PFSK-1 (cell line): Measurements from ENCODE around the gene CCER1.

Experiments used
- POLR2AphosphoS5 ChIP-seq: IDR thresholded peaks from 2 replicates; pipeline ENCODE4 v1.6.1; 2012; ENCODE audit warnings: low read depth, mild to moderate bottlenecking, control low read depth, low read length, moderate library complexity
- SIN3A ChIP-seq: IDR thresholded peaks from 2 replicates; pipeline ENCODE4 v1.6.1; 2012; ENCODE audit warnings: mild to moderate bottlenecking, low read length, moderate library complexity, borderline replicate concordance; ENCODE audit not compliant: insufficient read depth
- TAF1 ChIP-seq: IDR thresholded peaks from 2 replicates; pipeline ENCODE4 v1.6.1; 2012; ENCODE audit warnings: low read length, control low read depth, borderline replicate concordance; ENCODE audit not compliant: insufficient read depth

- no peak for TF ChIP-seq POLR2AphosphoS5
- TF ChIP-seq SIN3A: no peak
- TF ChIP-seq TAF1: no peak
These were observed 30.6 kb downstream of the CCER1 start for GRCh38 chr12:90924406-90924805.
